ENCODE results near the gene VWA2. TPM values are rescaled to one million over a fixed set of nuclear protein-coding genes. Genes with fewer than 3 reads are reported as not detected.
"Not testable (repeated sequence)": the region's sequence is repeated elsewhere in the genome, so short reads cannot be mapped to it uniquely, and the experiment has no call there.

VWA2 gene
- polyA plus RNA-seq, 3 donors from 2014 or later, result not detected

DNA sequence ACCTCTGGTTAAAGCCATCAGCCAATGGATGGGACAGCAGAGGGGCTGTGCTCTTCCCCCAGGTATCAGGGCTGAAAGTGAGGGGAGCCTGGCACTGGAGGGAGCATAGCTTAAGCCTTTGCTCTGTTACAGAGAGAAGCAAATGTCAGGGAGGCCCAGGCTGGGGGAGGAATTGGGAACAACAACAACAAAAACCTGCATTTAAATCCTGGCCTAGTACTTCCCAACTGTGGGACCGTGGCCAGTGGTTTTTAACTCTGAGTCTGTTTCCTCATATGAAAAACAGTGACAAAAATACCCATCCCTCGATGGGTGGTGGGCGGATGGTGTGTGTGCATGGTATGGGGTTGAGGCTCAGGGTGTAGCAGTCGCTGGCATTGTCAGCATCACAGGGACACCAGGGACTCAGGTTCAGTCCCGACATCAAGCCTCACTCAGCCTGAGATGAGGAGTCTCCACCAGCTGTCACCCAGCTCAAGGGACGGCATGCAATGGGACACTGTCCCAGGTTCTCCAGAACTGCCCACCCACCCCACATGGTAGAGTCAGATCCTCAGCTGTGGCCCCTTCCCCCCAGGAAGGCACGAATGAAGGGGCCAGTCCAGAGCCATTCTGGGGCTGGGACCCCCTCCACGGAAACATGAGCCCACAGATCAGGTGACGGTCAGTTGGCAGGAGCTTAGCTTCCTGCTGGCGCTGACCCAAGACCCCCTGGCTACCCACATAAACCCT lies 90.7 kb downstream of the VWA2 start:
- Mint-ChIP-seq H3K36me3 (no peaks in the 10 kb centered on the region), H3K27me3 (ENCODE audit: low read depth in 3 of 3) (peaks cover 2 to 3% (median 2%) of the 10 kb centered on the region in 3 donors), H3K4me1 (no peaks in the 10 kb centered on the region), H3K4me3 (no peak overlapping the region), H3K9me3 (no peaks in the 10 kb centered on the region), H3K27ac (no peak overlapping the region)
- no peak for DNase-seq

DNA sequence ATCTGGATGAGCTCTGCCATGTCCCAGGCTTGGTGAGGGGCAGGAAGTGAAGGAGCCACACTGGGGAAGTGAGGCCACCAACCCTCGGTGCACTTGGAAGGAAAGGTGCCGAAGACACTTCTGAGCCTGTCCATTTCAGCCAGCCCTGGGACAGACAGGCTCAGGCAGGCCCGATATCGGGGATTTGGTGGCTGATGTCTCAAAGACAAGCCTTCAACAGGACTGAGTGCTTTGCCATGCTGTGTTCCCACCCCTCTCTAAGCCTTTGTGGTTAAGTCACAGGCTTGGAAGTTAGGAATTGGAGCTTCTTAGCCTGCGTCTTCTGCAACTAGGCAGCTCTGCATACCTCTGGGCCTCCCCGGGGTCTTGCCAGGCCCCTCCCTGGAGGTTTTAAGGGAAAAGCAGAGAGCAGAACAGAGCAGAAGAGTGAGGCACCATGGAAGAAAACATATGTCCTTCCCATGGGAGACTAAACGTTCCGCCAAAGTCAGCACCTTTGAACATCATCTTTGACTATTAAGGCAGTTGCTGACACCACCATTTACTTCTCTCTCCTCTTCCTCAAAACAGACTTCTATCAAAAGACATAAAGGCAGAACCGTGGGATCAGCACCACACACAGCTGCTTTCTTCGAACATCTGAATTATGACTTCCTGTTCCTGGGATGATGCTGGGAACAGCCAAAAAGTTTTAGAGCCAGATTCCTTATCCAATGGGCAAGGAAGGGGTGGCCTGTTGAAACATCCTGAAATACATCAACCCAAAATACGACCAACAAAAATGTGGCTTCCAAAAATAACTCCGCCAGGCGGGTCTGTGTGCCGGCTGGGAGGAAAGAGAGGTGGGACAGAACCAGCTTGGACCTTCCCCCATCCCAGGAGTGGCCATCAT lies 93.5 kb downstream of the VWA2 start:
- H3K27ac Mint-ChIP-seq, result no peak overlapping the region
- DNase-seq, result no peak

DNA sequence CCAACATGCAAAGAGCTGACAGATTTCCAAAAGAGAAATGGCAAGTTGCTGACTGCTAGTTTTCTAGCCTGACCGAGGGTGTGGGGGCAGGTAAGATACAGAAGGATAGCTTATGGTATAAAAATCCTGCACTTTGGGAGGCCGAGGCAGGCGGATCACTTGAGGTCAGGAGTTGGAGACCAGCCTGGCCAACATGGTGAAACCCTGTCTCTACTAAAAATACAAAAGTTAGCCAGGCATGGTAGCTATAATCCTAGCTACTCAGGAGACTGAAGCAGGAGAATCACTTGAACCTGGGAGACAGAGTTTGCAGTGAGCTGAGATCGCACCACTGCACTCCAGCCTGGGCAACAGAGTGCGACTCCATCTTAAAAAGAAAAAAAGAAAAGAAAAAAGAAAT lies 94.4 kb downstream of the VWA2 start:
- not testable (repeated sequence) for DNase-seq; H3K36me3 Mint-ChIP-seq; H3K9me3 Mint-ChIP-seq; H3K27ac Mint-ChIP-seq; H3K4me3 Mint-ChIP-seq; H3K27me3 Mint-ChIP-seq (ENCODE audit: low read depth in 3 of 3)
- H3K4me1 Mint-ChIP-seq, result peaks cover 18 to 25% of the 10 kb centered on the region in 2 donors

More for the DNA sequence above, 93.5 kb downstream of the VWA2 start:
- Mint-ChIP-seq H3K36me3 (no peaks in the 10 kb centered on the region), H3K9me3 (peaks cover 0 to 2% (median 0%) of the 10 kb centered on the region in 6 donors), H3K4me1 (peaks cover 13 to 16% of the 10 kb centered on the region in 2 donors), H3K27me3 (ENCODE audit: low read depth in 3 of 3) (peaks cover 2 to 4% (median 3%) of the 10 kb centered on the region in 3 donors), H3K4me3 (no peak overlapping the region)

DNA sequence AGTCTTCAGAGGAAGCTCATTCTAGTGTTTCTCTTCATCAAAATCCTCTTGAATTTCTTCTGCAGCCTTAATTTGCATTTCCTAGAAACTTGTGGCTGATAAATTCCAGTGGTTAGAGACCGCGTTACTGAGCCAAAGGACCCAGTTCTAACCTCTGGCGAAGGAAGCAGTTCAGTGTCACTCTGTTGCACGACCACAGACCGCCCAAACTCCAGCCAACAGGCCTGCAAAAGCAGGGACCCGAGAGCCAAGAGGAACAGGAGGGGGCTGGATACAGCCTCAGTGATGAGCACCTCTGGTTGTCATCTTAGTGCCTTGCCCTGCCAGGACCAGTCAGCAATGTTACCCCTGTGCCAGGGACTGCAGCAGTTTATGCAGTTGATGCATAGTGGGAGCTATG lies 95.2 kb downstream of the VWA2 start:
- Mint-ChIP-seq H3K4me1 (peaks cover 18 to 27% of the 10 kb centered on the region in 2 donors), H3K27ac (no peak overlapping the region), H3K36me3 (no peaks in the 10 kb centered on the region), H3K9me3 (peaks cover 0 to 2% (median 0%) of the 10 kb centered on the region in 6 donors), H3K27me3 (ENCODE audit: low read depth in 3 of 3) (peaks cover 0 to 7% (median 3%) of the 10 kb centered on the region in 3 donors), H3K4me3 (no peak overlapping the region)
- no peak for DNase-seq

GRCh38 chr10:114335614-114336013 lies 96.6 kb downstream of the VWA2 start:
- peaks cover 0 to 2% (median 0%) of the 10 kb centered on the region in 6 donors for H3K9me3 Mint-ChIP-seq
- H3K27me3 Mint-ChIP-seq (ENCODE audit: low read depth in 3 of 3), result peaks cover 0 to 7% (median 3%) of the 10 kb centered on the region in 3 donors
- H3K27ac Mint-ChIP-seq, result no peak overlapping the region
- H3K4me1 Mint-ChIP-seq, result peaks cover 18 to 27% of the 10 kb centered on the region in 2 donors
- no peaks in the 10 kb centered on the region for H3K36me3 Mint-ChIP-seq
- H3K4me3 Mint-ChIP-seq, result no peak overlapping the region
- no peak for DNase-seq

- Mint-ChIP-seq H3K36me3 (no peaks in the 10 kb centered on the region), H3K9me3 (peaks cover 0 to 2% (median 0%) of the 10 kb centered on the region in 6 donors), H3K4me1 (peaks cover 18 to 27% of the 10 kb centered on the region in 2 donors), H3K27ac (peak overlapping the region in 3 of 6 donors; percentile 5 to 48 (median 15)), H3K4me3 (peak overlapping the region in 2 of 5 donors; percentile 14 to 15), H3K27me3 (ENCODE audit: low read depth in 3 of 3) (peaks cover 0 to 7% (median 3%) of the 10 kb centered on the region in 3 donors)
- no peak for DNase-seq
These were observed 97.9 kb downstream of the VWA2 start for GRCh38 chr10:114336823-114337509.

DNA sequence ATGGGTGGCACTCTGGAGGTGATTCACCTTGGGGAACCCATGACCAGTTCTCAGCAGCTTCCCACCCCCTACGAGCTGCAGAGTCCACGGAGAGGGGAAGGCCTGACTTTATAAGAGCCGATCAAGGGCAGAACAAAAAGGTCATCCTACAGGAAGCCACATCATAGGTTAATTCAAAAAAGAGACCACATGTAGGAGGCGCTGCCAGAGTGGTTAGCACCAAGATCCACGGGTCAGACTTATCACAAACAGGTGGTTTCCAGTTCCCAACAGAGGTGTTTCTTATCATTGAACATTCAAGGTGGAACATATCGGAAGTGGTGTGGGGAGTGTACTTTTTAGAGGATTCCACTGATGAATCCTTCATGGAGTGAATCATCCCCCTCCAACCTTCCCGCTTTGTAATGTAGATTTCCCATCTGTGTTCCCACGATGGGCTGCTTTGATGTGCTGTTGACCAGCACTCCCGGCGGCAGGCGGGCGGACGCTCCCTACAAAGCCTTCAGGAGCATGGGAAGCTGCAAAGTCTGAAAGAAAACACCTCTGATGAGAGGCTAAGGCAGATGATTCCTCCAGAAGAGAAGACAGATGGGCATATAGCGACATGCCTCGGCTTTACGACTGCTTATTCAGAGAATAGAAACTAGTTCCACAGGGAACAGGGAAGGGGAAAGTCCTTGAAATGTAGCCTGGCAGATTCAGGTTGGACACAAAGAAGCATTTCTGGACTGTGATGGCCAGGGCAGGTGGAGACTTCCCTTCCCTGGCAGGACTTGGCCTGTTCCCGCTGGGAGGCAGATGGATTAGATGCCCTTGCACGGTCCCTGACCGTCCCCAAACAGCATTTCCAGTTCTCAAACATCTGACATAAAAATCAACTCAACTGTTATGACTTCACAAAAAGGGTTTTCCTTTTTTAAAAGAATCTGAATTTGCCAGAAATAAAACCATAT lies 98.7 kb downstream of the VWA2 start:
- DNase-seq, result peak; percentile 39 to 58 (median 56)
- Mint-ChIP-seq H3K27ac (peak overlapping the region in 3 of 6 donors; percentile 15 to 52 (median 48)), H3K4me3 (peak overlapping the region in 4 of 5 donors; percentile 10 to 49 (median 26)), H3K36me3 (no peaks in the 10 kb centered on the region), H3K4me1 (peaks cover 18 to 27% of the 10 kb centered on the region in 2 donors), H3K9me3 (peaks cover 0 to 2% (median 0%) of the 10 kb centered on the region in 6 donors), H3K27me3 (ENCODE audit: low read depth in 3 of 3) (peaks cover 0 to 7% (median 3%) of the 10 kb centered on the region in 3 donors)

GRCh38 chr10:114340816-114341215 lies 101.8 kb downstream of the VWA2 start:
- Mint-ChIP-seq H3K4me1 (peaks cover 18 to 27% of the 10 kb centered on the region in 2 donors), H3K27me3 (ENCODE audit: low read depth in 3 of 3) (peaks cover 0 to 8% (median 2%) of the 10 kb centered on the region in 3 donors), H3K27ac (no peak overlapping the region), H3K9me3 (peaks cover 0 to 2% (median 0%) of the 10 kb centered on the region in 6 donors), H3K4me3 (no peak overlapping the region), H3K36me3 (no peaks in the 10 kb centered on the region)
- no peak for DNase-seq

Other genes with a start within 250 kb of the VWA2 start
- gene ADRB1, start 195.4 kb upstream of the VWA2 start, polyA plus RNA-seq, result under 1 TPM in 2 of 3 donors, not detected in 1; 0.10 to 0.12 TPM
- gene CCDC186, start 65.1 kb upstream of the VWA2 start, polyA plus RNA-seq, result 10 to 100 TPM; 18.2 to 24.3 (median 20.0) TPM
- gene TDRD1, start 59.9 kb upstream of the VWA2 start, polyA plus RNA-seq, result not detected
- 1 to 10 TPM in 2 of 3 donors, under 1 TPM in 1; 0.61 to 2.0 (median 1.2) TPM for gene AFAP1L2, start 165.2 kb downstream of the VWA2 start, polyA plus RNA-seq